Lung (tissue), 12 donors: Measurements from ENCODE around the gene NCOA3. TPM values are rescaled to one million over a fixed set of nuclear protein-coding genes. Genes with fewer than 3 reads are reported as not detected.

Experiments
- ATAC-seq: fragments of 200-7000 bp; cut with Tn5 transposase; one replicate; pipeline ENCODE4 v1.9.1; 2020; ENCODE audit warnings: moderate number of reproducible peaks; ENCODE audit not compliant: insufficient read depth, low FRiP score
- DNase-seq, 3 donors: peaks; one replicate each; pipeline ENCODE4 v3.0.0-alpha.2; 2013 to 2017
- H3K27ac ChIP-seq, 2 donors: one replicate each; pipeline ENCODE4 v1.5.1; 2013; ENCODE audit warnings: mild to moderate bottlenecking in 2 of 2, moderate library complexity in 2 of 2, control low read depth in 1 of 2, inconsistent platforms in 1 of 2, low read depth in 1 of 2, low read length in 1 of 2
- H3K27me3 ChIP-seq, 3 donors: one replicate each; pipeline ENCODE4 v1.5.1; 2013; ENCODE audit warnings: low read length in 2 of 3; ENCODE audit not compliant: control insufficient read depth in 3 of 3, insufficient read depth in 3 of 3
- H3K36me3 ChIP-seq, 4 donors: one replicate each; pipeline ENCODE4 v1.5.1; 2013; ENCODE audit warnings: low read length in 4 of 4, mild to moderate bottlenecking in 1 of 4, moderate library complexity in 1 of 4; ENCODE audit not compliant: control insufficient read depth in 4 of 4, insufficient read depth in 4 of 4
- H3K4me1 ChIP-seq, 5 donors: one replicate each; pipeline ENCODE4 v1.5.1; 2013; ENCODE audit warnings: low read length in 5 of 5, mild to moderate bottlenecking in 2 of 5, moderate library complexity in 1 of 5; ENCODE audit not compliant: control insufficient read depth in 5 of 5, insufficient read depth in 5 of 5
- H3K4me3 ChIP-seq: one replicate; pipeline ENCODE4 v1.5.1; 2013; ENCODE audit warnings: mild to moderate bottlenecking, control low read depth, moderate library complexity
- H3K9ac ChIP-seq, 2 donors: one replicate each; pipeline ENCODE4 v1.5.1; 2013; ENCODE audit warnings: low read length in 2 of 2, control low read depth in 1 of 2; ENCODE audit not compliant: insufficient read depth in 1 of 2
- H3K9me3 ChIP-seq, 4 donors: one replicate each; pipeline ENCODE4 v1.5.1; 2013; ENCODE audit warnings: low read length in 3 of 4, mild to moderate bottlenecking in 1 of 4, moderate library complexity in 1 of 4; ENCODE audit not compliant: control insufficient read depth in 4 of 4, insufficient read depth in 3 of 4
- WGBS, 2 donors: extraction: QIAGEN DNeasy Blood & Tissue Kit; methylation state at CpG; one replicate each; pipeline ENCODE4 v1.1.7; 2013; 5-methylcytosine and 5-hydroxymethylcytosine counted together
- polyA plus RNA-seq, 2 donors: library from polyadenylated mRNA; stranded (reverse); fragments of 200-250 nt; gene quantifications; one replicate each; pipeline ENCODE4 v1.2.1, GENCODE V29; 2013
- total RNA-seq, 2 donors: library from RNA; depleted of rRNA in 1 of 2; stranded (reverse); fragments of >200 nt in 1 of 2; gene quantifications; one replicate each; pipeline ENCODE4 v1.2.1, GENCODE V29; 2014 to 2021
- TF ChIP-seq, protein P1 (sequence below): IDR thresholded peaks from 2 replicates; pipeline ENCODE4 v1.5.1; 2012; ENCODE audit warnings: mild to moderate bottlenecking; ENCODE audit errors: control extremely low read depth, extremely low read depth
- donor health status: control.
- donor health status: control.
- donor health status: Bipolar disorder and iron deficiency.
- donor health status: healthy.
- donor health status: DM: yes; HTN: yes; CAD: no.

The NCOA3 gene
- total and polyA plus RNA-seq, 4 donors: 5.5 to 69.4 (median 22.6) TPM

DNA sequence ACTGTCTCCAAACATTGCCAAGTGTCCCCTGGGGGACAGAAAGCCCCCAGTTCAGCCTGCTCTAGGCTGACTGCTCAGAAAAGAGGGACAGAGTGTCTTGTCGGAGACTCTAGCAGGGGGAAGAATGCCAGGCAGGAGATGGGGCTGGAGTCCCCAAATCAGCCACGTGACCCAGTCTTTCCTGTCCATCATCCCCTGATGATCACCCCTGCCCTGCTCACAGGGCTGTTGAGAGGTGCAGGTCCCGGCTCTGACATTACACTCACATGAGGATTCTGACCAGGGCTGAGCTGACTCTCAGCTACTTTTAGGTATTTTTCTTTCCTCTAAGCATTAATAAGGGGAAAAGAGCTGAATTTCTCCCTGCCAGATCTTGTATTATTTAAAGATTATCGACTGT lies 167.8 kb downstream of the NCOA3 start:
- H3K9ac ChIP-seq: no peak overlapping the region
- no peaks in the 10 kb centered on the region for H3K36me3 ChIP-seq
- no peaks in the 10 kb centered on the region for H3K9me3 ChIP-seq
- 83 to 87% methylated on average over 4 of the region's 4 CpGs for WGBS, 2 donors
- no peak overlapping the region for H3K4me3 ChIP-seq
- TF ChIP-seq, protein P1, sequence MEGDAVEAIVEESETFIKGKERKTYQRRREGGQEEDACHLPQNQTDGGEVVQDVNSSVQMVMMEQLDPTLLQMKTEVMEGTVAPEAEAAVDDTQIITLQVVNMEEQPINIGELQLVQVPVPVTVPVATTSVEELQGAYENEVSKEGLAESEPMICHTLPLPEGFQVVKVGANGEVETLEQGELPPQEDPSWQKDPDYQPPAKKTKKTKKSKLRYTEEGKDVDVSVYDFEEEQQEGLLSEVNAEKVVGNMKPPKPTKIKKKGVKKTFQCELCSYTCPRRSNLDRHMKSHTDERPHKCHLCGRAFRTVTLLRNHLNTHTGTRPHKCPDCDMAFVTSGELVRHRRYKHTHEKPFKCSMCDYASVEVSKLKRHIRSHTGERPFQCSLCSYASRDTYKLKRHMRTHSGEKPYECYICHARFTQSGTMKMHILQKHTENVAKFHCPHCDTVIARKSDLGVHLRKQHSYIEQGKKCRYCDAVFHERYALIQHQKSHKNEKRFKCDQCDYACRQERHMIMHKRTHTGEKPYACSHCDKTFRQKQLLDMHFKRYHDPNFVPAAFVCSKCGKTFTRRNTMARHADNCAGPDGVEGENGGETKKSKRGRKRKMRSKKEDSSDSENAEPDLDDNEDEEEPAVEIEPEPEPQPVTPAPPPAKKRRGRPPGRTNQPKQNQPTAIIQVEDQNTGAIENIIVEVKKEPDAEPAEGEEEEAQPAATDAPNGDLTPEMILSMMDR: no peak
- ATAC-seq (no peak), DNase-seq (no peak)
- H3K27me3 ChIP-seq: no peaks in the 10 kb centered on the region
- no peak overlapping the region for H3K27ac ChIP-seq
- no peaks in the 10 kb centered on the region for H3K4me1 ChIP-seq

DNA sequence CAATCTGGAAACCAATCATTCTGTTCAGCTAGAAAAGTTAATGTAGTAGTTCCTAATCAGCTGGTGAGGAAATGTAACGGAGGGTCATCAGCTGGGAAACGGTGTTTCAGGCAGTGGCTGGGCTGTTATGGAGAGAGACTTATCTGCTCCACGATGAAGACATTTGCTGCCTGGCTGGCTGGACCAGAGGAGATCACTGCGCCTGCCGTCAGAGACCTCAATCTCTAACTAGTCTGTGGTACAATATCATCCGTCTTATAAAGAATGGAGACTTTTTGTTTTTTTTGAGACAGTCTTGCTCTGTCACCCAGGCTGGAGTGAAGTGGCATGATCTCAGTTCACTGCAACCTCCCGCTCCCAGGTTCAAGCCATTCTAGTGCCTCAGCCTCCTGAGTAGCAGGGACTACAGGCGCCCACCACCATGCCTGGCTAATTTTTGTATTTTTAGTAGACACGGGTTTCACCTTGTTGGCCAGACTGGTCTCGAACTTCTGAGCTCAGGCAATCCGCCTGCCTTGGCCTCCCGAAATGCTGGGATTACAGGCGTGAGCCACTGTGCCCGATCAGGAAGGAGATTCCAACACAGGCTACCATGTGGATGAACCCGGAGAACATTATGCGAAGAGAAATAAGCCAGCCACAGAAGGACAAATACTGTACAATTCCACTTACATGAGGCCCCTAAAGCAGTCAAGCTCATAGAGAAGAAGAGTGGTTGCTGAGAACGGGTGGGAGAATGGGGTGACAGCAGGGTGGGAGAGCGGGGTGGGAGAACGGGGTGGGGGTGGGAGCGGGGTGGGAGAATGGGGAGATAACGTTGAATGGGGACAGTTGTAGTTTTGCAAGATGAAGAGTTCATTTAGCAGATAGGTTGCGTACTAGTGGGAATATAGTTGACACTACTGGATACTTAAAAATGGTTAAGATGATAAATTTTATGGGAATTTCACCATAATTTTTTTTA lies 168.5 kb downstream of the NCOA3 start:
- DNase-seq (no peak), ATAC-seq (no peak)
- WGBS, 2 donors: 91 to 94% methylated on average over 22 of the region's 22 CpGs
- TF ChIP-seq, protein P1: no peak
- Histone ChIP-seq H3K27ac (no peak overlapping the region), H3K9me3 (no peaks in the 10 kb centered on the region), H3K9ac (no peak overlapping the region), H3K36me3 (no peaks in the 10 kb centered on the region), H3K4me1 (no peaks in the 10 kb centered on the region), H3K27me3 (no peaks in the 10 kb centered on the region), H3K4me3 (no peak overlapping the region)

- Histone ChIP-seq H3K9ac (no peak overlapping the region), H3K4me3 (no peak overlapping the region), H3K27me3 (no peaks in the 10 kb centered on the region), H3K36me3 (no peaks in the 10 kb centered on the region), H3K27ac (no peak overlapping the region), H3K9me3 (no peaks in the 10 kb centered on the region), H3K4me1 (no peaks in the 10 kb centered on the region)
- WGBS, 2 donors: 89 to 91% methylated on average over 10 of the region's 10 CpGs
- DNase-seq (no peak), ATAC-seq (no peak)
- TF ChIP-seq, protein P1: no peak
These were observed 169.2 kb downstream of the NCOA3 start for GRCh38 chr20:47670913-47671312.
